Nephron (organoid): ENCODE data around the gene SLC25A4.

Source experiments
- H3K27ac Mint-ChIP-seq, 3 experiments: 2 replicates each; pipeline ENCODE4 v1.8.0; 2020; ENCODE audit warnings: mixed read lengths in 3 of 3, mild to moderate bottlenecking in 2 of 3, moderate library complexity in 1 of 3
- H3K27me3 Mint-ChIP-seq: 2 replicates; pipeline ENCODE4 v1.8.0; 2021; ENCODE audit warnings: low read depth, mild to moderate bottlenecking, moderate library complexity, mixed read lengths
- H3K36me3 Mint-ChIP-seq: 2 replicates; pipeline ENCODE4 v1.8.0; 2020; ENCODE audit warnings: low read depth, mixed read lengths
- H3K4me1 Mint-ChIP-seq: 2 replicates; pipeline ENCODE4 v1.8.0; 2020; ENCODE audit warnings: mixed read lengths
- H3K4me3 Mint-ChIP-seq, 3 experiments: 2 replicates each; pipeline ENCODE4 v1.8.0; 2020; ENCODE audit warnings: mild to moderate bottlenecking in 3 of 3, mixed read lengths in 3 of 3, moderate library complexity in 2 of 3
- H3K9me3 Mint-ChIP-seq: 2 replicates; pipeline ENCODE4 v1.8.0; 2020; ENCODE audit warnings: mixed read lengths
- CTCF ChIP-seq, 3 experiments: fragments of 200-600 bp; sonication (generic); IDR thresholded peaks; one replicate each; pipeline ENCODE4 v1.5.0; 2021; ENCODE audit warnings: antibody characterized with exemption in 3 of 3; ENCODE audit not compliant: unreplicated experiment in 3 of 3

The SLC25A4 gene

GRCh38 chr4:185142912-185143600, at the start of gene SLC25A4:
TSS of gene SLC25A4 (plus strand) at chr4:185143266. CDS start at chr4:185143373, 107 bp downstream.
- TF ChIP-seq CTCF (IDR thresholded peaks at IDR 0.05; ENCODE audit: unreplicated experiment in 3 of 3) = peak; percentile 48 to 64 (median 60)
- H3K4me3 Mint-ChIP-seq = peak within 1 kb of the TSS; percentile 94 to 99 (median 96)
- H3K9me3 Mint-ChIP-seq = no peaks in the 10 kb centered on the region
- peak within 1 kb of the TSS; percentile 45 to 85 (median 77) for H3K27ac Mint-ChIP-seq
- peaks cover 9% of the 10 kb centered on the region for H3K36me3 Mint-ChIP-seq
- no peaks in the 10 kb centered on the region for H3K27me3 Mint-ChIP-seq
- peaks cover 24% of the 10 kb centered on the region for H3K4me1 Mint-ChIP-seq

- no peak overlapping the region for H3K4me3 Mint-ChIP-seq
- TF ChIP-seq CTCF (IDR thresholded peaks at IDR 0.05; ENCODE audit: unreplicated experiment in 3 of 3) = no peak
- H3K27ac Mint-ChIP-seq = no peak overlapping the region
- peaks cover under 1% of the 10 kb centered on the region for H3K4me1 Mint-ChIP-seq
- H3K27me3 Mint-ChIP-seq = no peaks in the 10 kb centered on the region
- H3K9me3 Mint-ChIP-seq = peaks cover 4% of the 10 kb centered on the region
- H3K36me3 Mint-ChIP-seq = no peaks in the 10 kb centered on the region
Measured at GRCh38 chr4:185093603-185094002, 49.5 kb upstream of the SLC25A4 start.

- no peak overlapping the region for H3K27ac Mint-ChIP-seq
- H3K27me3 Mint-ChIP-seq = no peaks in the 10 kb centered on the region
- H3K9me3 Mint-ChIP-seq = peaks cover 4% of the 10 kb centered on the region
- peaks cover 13% of the 10 kb centered on the region for H3K4me1 Mint-ChIP-seq
- TF ChIP-seq CTCF (IDR thresholded peaks at IDR 0.05; ENCODE audit: unreplicated experiment in 3 of 3) = peak; percentile 61 to 87 (median 68)
- no peaks in the 10 kb centered on the region for H3K36me3 Mint-ChIP-seq
- H3K4me3 Mint-ChIP-seq = no peak overlapping the region
Measured at GRCh38 chr4:185096032-185096653, 46.9 kb upstream of the SLC25A4 start.

GRCh38 chr4:185098474-185098873, 44.6 kb upstream of the SLC25A4 start:
- no peak for TF ChIP-seq CTCF (IDR thresholded peaks at IDR 0.05; ENCODE audit: unreplicated experiment in 3 of 3)
- peak overlapping the region in 1 of 3 experiments; percentile 19 for H3K27ac Mint-ChIP-seq
- H3K9me3 Mint-ChIP-seq = no peaks in the 10 kb centered on the region
- peaks cover 5% of the 10 kb centered on the region for H3K27me3 Mint-ChIP-seq
- no peaks in the 10 kb centered on the region for H3K36me3 Mint-ChIP-seq
- peaks cover 13% of the 10 kb centered on the region for H3K4me1 Mint-ChIP-seq
- no peak overlapping the region for H3K4me3 Mint-ChIP-seq

- Mint-ChIP-seq H3K36me3 (no peaks in the 10 kb centered on the region), H3K9me3 (no peaks in the 10 kb centered on the region), H3K4me3 (no peak overlapping the region), H3K27ac (peak overlapping the region; percentile 19 to 48 (median 39)), H3K4me1 (peaks cover 13% of the 10 kb centered on the region), H3K27me3 (peaks cover 5% of the 10 kb centered on the region)
- TF ChIP-seq CTCF (IDR thresholded peaks at IDR 0.05; ENCODE audit: unreplicated experiment in 3 of 3) = peak in 2 of 3 experiments; percentile 16 to 19
Measured at GRCh38 chr4:185099024-185099682, 43.9 kb upstream of the SLC25A4 start.
